HL-60 (cell line): ENCODE data around the gene CCDC134.
A peak's percentile ranks its signal among the peaks of the same experiment; 100 is the strongest.

Experiments
- DNase-seq, 2 experiments: peaks; one replicate each; pipeline ENCODE4 v3.0.0-alpha.2; 2010 to 2020; ENCODE audit warnings: low read depth in 1 of 2, low spot score in 1 of 2
- H3K27ac ChIP-seq: fragments of 250-450 bp; sonication (Bioruptor Pico); replicated peaks from 2 replicates; pipeline ENCODE4 v1.5.1; 2020; ENCODE audit warnings: mild to moderate bottlenecking, moderate library complexity
- H3K27me3 ChIP-seq: fragments of 250-450 bp; sonication (Bioruptor Pico); 2 replicates; pipeline ENCODE4 v1.5.1; 2021; ENCODE audit warnings: mild to moderate bottlenecking, moderate library complexity; ENCODE audit not compliant: insufficient read depth, poor library complexity, severe bottlenecking
- H3K4me3 ChIP-seq: replicated peaks from 2 replicates; pipeline ENCODE4 v1.5.1; 2011; ENCODE audit warnings: mild to moderate bottlenecking, control low read depth, low read length; ENCODE audit not compliant: insufficient read depth
- CTCF ChIP-seq: IDR thresholded peaks from one replicate; pipeline ENCODE4 v1.5.1; 2011; ENCODE audit warnings: low read length, control low read depth, inconsistent platforms; ENCODE audit not compliant: insufficient read depth
- GABPA ChIP-seq: IDR thresholded peaks from 2 replicates; pipeline ENCODE4 v1.6.1; 2012; ENCODE audit warnings: low read depth
- POLR2AphosphoS5 ChIP-seq: IDR thresholded peaks from 2 replicates; pipeline ENCODE4 v1.6.1; 2012; ENCODE audit warnings: low read depth
- REST ChIP-seq: IDR thresholded peaks from 2 replicates; pipeline ENCODE4 v1.6.1; 2012; ENCODE audit warnings: low read depth; ENCODE audit not compliant: insufficient replicate concordance
- SPI1 ChIP-seq: IDR thresholded peaks from 2 replicates; pipeline ENCODE4 v1.6.1; 2012; ENCODE audit warnings: low read depth, mild to moderate bottlenecking, borderline replicate concordance

The CCDC134 gene

DNA sequence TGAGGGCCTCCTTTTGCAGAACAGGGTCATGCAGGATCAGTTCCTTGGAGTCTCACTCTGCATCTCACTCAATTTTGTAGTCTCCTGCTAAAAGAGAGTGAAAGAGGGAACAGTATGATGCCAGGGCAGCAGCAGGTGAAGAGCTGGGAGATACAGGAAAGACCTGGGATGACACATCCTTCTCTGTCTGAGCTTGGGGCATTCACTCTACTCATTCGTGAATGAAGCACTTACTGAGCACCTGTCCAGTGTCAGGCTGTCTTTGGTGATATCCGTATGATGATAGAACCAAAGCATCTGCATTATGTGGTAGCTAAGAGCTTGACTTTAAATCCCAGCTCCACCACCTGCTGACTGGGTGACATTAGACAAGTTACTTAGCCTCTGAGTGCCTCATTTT is 46.8 kb downstream of the CCDC134 start:
- no peak overlapping the region for H3K27ac ChIP-seq
- H3K4me3 ChIP-seq = no peak overlapping the region
- DNase-seq = no peak
- TF ChIP-seq CTCF (no peak), GABPA (no peak), SPI1 (no peak), REST (no peak), POLR2AphosphoS5 (no peak)
- no peaks in the 10 kb centered on the region for H3K27me3 ChIP-seq

GRCh38 chr22:41848468-41848867 is 48.0 kb downstream of the CCDC134 start:
- peak; percentile 68 to 98 for DNase-seq
- H3K27ac ChIP-seq = peak overlapping the region; percentile 47
- no peaks in the 10 kb centered on the region for H3K27me3 ChIP-seq
- H3K4me3 ChIP-seq = no peak overlapping the region
- TF ChIP-seq CTCF (peak; percentile 6), SPI1 (no peak), POLR2AphosphoS5 (peak; percentile 64)

DNA sequence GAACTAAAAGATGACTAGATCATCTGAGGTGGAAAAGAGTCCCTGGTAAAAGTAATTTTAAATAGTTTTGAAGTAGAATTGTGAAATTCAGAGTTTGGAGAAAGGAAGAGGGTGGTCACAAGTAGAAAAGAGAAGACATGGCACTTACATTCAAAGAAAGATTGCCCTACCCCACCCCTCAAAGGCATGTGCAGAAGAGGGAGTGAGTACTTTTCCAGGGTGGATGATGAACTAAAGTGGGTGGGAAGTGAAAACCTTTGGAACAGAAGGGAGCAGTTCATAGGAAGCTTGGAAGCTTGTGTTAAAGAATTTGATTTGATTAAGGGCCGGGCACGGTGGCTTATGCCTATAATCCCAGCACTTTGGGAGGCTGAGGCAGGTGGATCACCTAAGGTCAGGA is 56.0 kb downstream of the CCDC134 start:
- no peak overlapping the region for H3K27ac ChIP-seq
- no peak for TF ChIP-seq GABPA
- TF ChIP-seq REST = no peak
- TF ChIP-seq POLR2AphosphoS5 = no peak
- TF ChIP-seq CTCF = no peak
- TF ChIP-seq SPI1 = no peak
- H3K4me3 ChIP-seq = no peak overlapping the region

GRCh38 chr22:41857155-41857859 is 56.8 kb downstream of the CCDC134 start:
- TF ChIP-seq SPI1 = no peak
- peak; percentile 64 for TF ChIP-seq CTCF
- no peak overlapping the region for H3K27ac ChIP-seq
- peak; percentile 68 to 80 for DNase-seq
- H3K4me3 ChIP-seq = no peak overlapping the region
- no peaks in the 10 kb centered on the region for H3K27me3 ChIP-seq

More for the DNA sequence above, 56.0 kb downstream of the CCDC134 start:
- no peaks in the 10 kb centered on the region for H3K27me3 ChIP-seq
- DNase-seq = no peak
